MCF 10A (cell line): ENCODE measurements around the gene DEPDC1. TPM values are rescaled to one million over a fixed set of nuclear protein-coding genes. Genes with fewer than 3 reads are reported as not detected.
"Not testable (repeated sequence)": the region's sequence is repeated elsewhere in the genome, so short reads cannot be mapped to it uniquely, and the experiment has no call there.

ENCODE experiments used
- BruUV-seq: library from RNA; stranded (reverse); fragments of 400-500 nt; replicated peaks from 2 replicates; lab custom pipeline; 2021; lab: Mats Ljungman, UMichigan
- CTCF ChIA-PET: fragments of 300-600 bp; sonication (Branson Sonifier 250); formaldehyde crosslinking; extraction: SDS; loops from one replicate; lab custom pipeline; 2021; ENCODE audit warnings: antibody characterized with exemption, inconsistent platforms; lab: Yijun Ruan, JAX
- POLR2A ChIA-PET: fragments of 300-600, 350-650 bp; sonication (Branson Sonifier 250); formaldehyde crosslinking; extraction: SDS; loops from one replicate; lab custom pipeline; 2020; ENCODE audit warnings: antibody characterized with exemption, inconsistent platforms; lab: Yijun Ruan, JAX
- DNase-seq: peaks from one replicate; pipeline ENCODE4 v3.0.0-alpha.2; 2018; ENCODE audit not compliant: unreplicated experiment
- H3K27ac Mint-ChIP-seq: one replicate; pipeline ENCODE4 v1.8.0; 2022; ENCODE audit warnings: mild to moderate bottlenecking, low read depth, mixed read lengths; ENCODE audit not compliant: unreplicated experiment
- H3K27me3 Mint-ChIP-seq: one replicate; pipeline ENCODE4 v1.8.0; 2022; ENCODE audit warnings: mixed read lengths; ENCODE audit not compliant: insufficient read depth, unreplicated experiment
- H3K36me3 Mint-ChIP-seq: one replicate; pipeline ENCODE4 v1.8.0; 2022; ENCODE audit warnings: mild to moderate bottlenecking, moderate library complexity, mixed read lengths; ENCODE audit not compliant: insufficient read depth, unreplicated experiment
- H3K4me1 Mint-ChIP-seq: one replicate; pipeline ENCODE4 v1.8.0; 2022; ENCODE audit warnings: mixed read lengths; ENCODE audit not compliant: insufficient read depth, unreplicated experiment
- H3K4me3 Mint-ChIP-seq: one replicate; pipeline ENCODE4 v1.8.0; 2022; ENCODE audit warnings: mild to moderate bottlenecking, moderate library complexity, mixed read lengths; ENCODE audit not compliant: unreplicated experiment
- H3K9me3 Mint-ChIP-seq: one replicate; pipeline ENCODE4 v1.8.0; 2022; ENCODE audit warnings: mixed read lengths; ENCODE audit not compliant: unreplicated experiment
- intact Hi-C: fragments of 100-400 bp; cut with micrococcal nuclease; formaldehyde crosslinking; loops from 2 replicates; pipeline ENCODE4 v1.14.1; 2022
- total RNA-seq: library from RNA; stranded (reverse); gene quantifications from 2 replicates; pipeline ENCODE4 v1.2.3, GENCODE V29; 2022
- TF ChIP-seq, protein P1 (sequence below): fragments of 200-600 bp; IDR thresholded peaks from one replicate; pipeline ENCODE4 v1.8.0; 2022; ENCODE audit warnings: antibody characterized with exemption, mild to moderate bottlenecking; ENCODE audit not compliant: unreplicated experiment

The DEPDC1 gene
- total RNA-seq, 1 experiment from 2014 or later, result 26.8 TPM

- intact Hi-C loops, result no loop called here
- Mint-ChIP-seq H3K27ac (no peak overlapping the region), H3K27me3 (no peaks in the 10 kb centered on the region), H3K4me3 (no peak overlapping the region), H3K9me3 (no peaks in the 10 kb centered on the region), H3K36me3 (peaks cover 40% of the 10 kb centered on the region), H3K4me1 (no peaks in the 10 kb centered on the region)
- TF ChIP-seq, protein P1, sequence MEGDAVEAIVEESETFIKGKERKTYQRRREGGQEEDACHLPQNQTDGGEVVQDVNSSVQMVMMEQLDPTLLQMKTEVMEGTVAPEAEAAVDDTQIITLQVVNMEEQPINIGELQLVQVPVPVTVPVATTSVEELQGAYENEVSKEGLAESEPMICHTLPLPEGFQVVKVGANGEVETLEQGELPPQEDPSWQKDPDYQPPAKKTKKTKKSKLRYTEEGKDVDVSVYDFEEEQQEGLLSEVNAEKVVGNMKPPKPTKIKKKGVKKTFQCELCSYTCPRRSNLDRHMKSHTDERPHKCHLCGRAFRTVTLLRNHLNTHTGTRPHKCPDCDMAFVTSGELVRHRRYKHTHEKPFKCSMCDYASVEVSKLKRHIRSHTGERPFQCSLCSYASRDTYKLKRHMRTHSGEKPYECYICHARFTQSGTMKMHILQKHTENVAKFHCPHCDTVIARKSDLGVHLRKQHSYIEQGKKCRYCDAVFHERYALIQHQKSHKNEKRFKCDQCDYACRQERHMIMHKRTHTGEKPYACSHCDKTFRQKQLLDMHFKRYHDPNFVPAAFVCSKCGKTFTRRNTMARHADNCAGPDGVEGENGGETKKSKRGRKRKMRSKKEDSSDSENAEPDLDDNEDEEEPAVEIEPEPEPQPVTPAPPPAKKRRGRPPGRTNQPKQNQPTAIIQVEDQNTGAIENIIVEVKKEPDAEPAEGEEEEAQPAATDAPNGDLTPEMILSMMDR, result no peak
- DNase-seq, result no peak
- POLR2A ChIA-PET, result interaction anchor here (0.7 kb wide), 1 partner anchor 104 kb away, joined by 4 read pairs; no protein-coding TSS in a partner anchor
- CTCF ChIA-PET, result interaction anchor here (0.8 to 2.5 kb wide), 5 partner anchors 9 to 862 kb away, joined by 3 to 9 read pairs (median 3); no protein-coding TSS in a partner anchor
- no TSS peak for BruUV-seq
Measured at GRCh38 chr1:68479501-68479900, 17.4 kb downstream of the DEPDC1 start.

- intact Hi-C loops, result no loop called here
Measured at GRCh38 chr1:68478662-68479061, 18.2 kb downstream of the DEPDC1 start.

DNA sequence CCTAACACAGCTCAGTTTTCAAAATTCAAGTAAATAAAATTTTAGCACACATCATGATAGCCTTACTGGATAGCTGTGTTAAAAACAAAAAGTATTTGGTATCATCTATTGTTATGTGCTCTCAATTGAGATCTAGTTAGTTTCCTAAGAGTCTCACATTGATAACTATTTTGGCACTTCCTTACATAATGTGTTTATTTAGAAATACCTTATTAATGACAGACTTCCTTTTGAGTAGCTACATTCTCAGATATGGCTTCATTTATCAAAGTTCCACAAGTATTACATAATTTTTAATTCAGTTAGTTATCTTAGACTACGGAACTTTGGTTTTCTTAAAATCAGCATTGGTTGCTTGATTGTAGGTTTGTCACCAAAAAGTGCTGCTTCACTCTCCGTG, 20.3 kb downstream of the DEPDC1 start:
- H3K36me3 Mint-ChIP-seq, result peaks cover 37% of the 10 kb centered on the region
- H3K9me3 Mint-ChIP-seq, H3K27me3 Mint-ChIP-seq, H3K4me1 Mint-ChIP-seq, BruUV-seq, H3K4me3 Mint-ChIP-seq, H3K27ac Mint-ChIP-seq, POLR2A ChIA-PET, DNase-seq, intact Hi-C loops: not testable (repeated sequence)
- CTCF ChIA-PET, result interaction anchor here (1.0 to 1.6 kb wide), 3 partner anchors 9 to 1262 kb away, joined by 3 read pairs; no protein-coding TSS in a partner anchor

More at GRCh38 chr1:68478662-68479061, 18.2 kb downstream of the DEPDC1 start:
- no peaks in the 10 kb centered on the region for H3K27me3 Mint-ChIP-seq
- H3K4me1 Mint-ChIP-seq, result no peaks in the 10 kb centered on the region
- H3K4me3 Mint-ChIP-seq, result no peak overlapping the region
- ChIA-PET POLR2A (interaction anchor here (0.6 kb wide), 1 partner anchor 707 kb away, joined by 3 read pairs; no protein-coding TSS in a partner anchor), CTCF (interaction anchor here (0.9 to 2.5 kb wide), 5 partner anchors 8 to 66 kb away, joined by 3 to 9 read pairs (median 3); no protein-coding TSS in a partner anchor)
- no peak for DNase-seq
- H3K36me3 Mint-ChIP-seq, result peaks cover 49% of the 10 kb centered on the region
- no TSS peak for BruUV-seq
- TF ChIP-seq, protein P1, result no peak
- H3K9me3 Mint-ChIP-seq, result no peaks in the 10 kb centered on the region
- no peak overlapping the region for H3K27ac Mint-ChIP-seq

- intact Hi-C loops, result no loop called here
- CTCF ChIA-PET, result interaction anchor here (0.6 to 5.8 kb wide), 5 partner anchors 10 to 1265 kb away, joined by 3 to 63 read pairs (median 3); no protein-coding TSS in a partner anchor
- no peak overlapping the region for H3K4me3 Mint-ChIP-seq
- peaks cover 24% of the 10 kb centered on the region for H3K36me3 Mint-ChIP-seq
- no peaks in the 10 kb centered on the region for H3K27me3 Mint-ChIP-seq
- no peak overlapping the region for H3K27ac Mint-ChIP-seq
- BruUV-seq, result no TSS peak
- POLR2A ChIA-PET, result interaction anchor here (0.7 kb wide), 1 partner anchor 355 kb away, joined by 3 read pairs; no protein-coding TSS in a partner anchor
- H3K4me1 Mint-ChIP-seq, result no peaks in the 10 kb centered on the region
- H3K9me3 Mint-ChIP-seq, result no peaks in the 10 kb centered on the region
- no peak for DNase-seq
- TF ChIP-seq, protein P1, result no peak
Measured at GRCh38 chr1:68473060-68473459, 23.8 kb downstream of the DEPDC1 start.
